OCI-LY1 (cell line): ENCODE data around the gene APLP2.

Experiments used
- CTCF ChIP-seq: fragments of 200-600 bp; sonication (generic), shearing (Covaris generic); IDR thresholded peaks from 2 replicates; pipeline ENCODE4 v1.5.1; 2017; ENCODE audit warnings: mild to moderate bottlenecking, antibody characterized with exemption, low read length, moderate library complexity, mixed read lengths
- EZH2 ChIP-seq: fragments of 200-600 bp; sonication (generic), shearing (Covaris generic); IDR thresholded peaks from 2 replicates; pipeline ENCODE4 v1.8.0; 2017; ENCODE audit warnings: borderline replicate concordance, mixed run types, mild to moderate bottlenecking, antibody characterized with exemption, low read length, moderate library complexity, mixed read lengths

GRCh38 chr11:130191896-130192295, 122.2 kb downstream of the APLP2 start:
- no peak for TF ChIP-seq CTCF
- TF ChIP-seq EZH2, result no peak
